T-helper 1 cell treated with Interleukin-12 subunit alpha and Interleukin-12 subunit beta and Interleukin-4 antibody, amounts not matched to agents 30 μg/mL and 1 μg/mL, for 36 hours (primary cell): ENCODE results near the gene EFCAB9.
"Not testable (repeated sequence)": the region's sequence is repeated elsewhere in the genome, so short reads cannot be mapped to it uniquely, and the experiment has no call there.

Source experiments
- H3K27ac Mint-ChIP-seq: one replicate; pipeline ENCODE4 v1.8.0; 2021; ENCODE audit warnings: mild to moderate bottlenecking, mixed read lengths
- H3K27me3 Mint-ChIP-seq: one replicate; pipeline ENCODE4 v1.8.0; 2021; ENCODE audit warnings: low read depth, mixed read lengths
- H3K36me3 Mint-ChIP-seq: one replicate; pipeline ENCODE4 v1.8.0; 2021; ENCODE audit warnings: low read depth, mixed read lengths
- H3K4me1 Mint-ChIP-seq: one replicate; pipeline ENCODE4 v1.8.0; 2021; ENCODE audit warnings: low read depth, mixed read lengths
- H3K4me3 Mint-ChIP-seq: one replicate; pipeline ENCODE4 v1.8.0; 2021; ENCODE audit warnings: mild to moderate bottlenecking, moderate library complexity, mixed read lengths
- H3K9me3 Mint-ChIP-seq: one replicate; pipeline ENCODE4 v1.8.0; 2021; ENCODE audit warnings: mixed read lengths

Gene EFCAB9

GRCh38 chr5:172188033-172188892 lies 5.7 kb upstream of the EFCAB9 start, which contains the start of gene STK10:
Gene STK10 (minus strand): TSS chr5:172188224. CDS start chr5:172188042, 182 bp downstream.
- Mint-ChIP-seq H3K27ac (peak within 1 kb of the TSS; percentile 95), H3K4me3 (peak within 1 kb of the TSS; percentile 97), H3K9me3 (no peaks in the 10 kb centered on the region), H3K36me3 (peaks cover 26% of the 10 kb centered on the region), H3K4me1 (peaks cover 24% of the 10 kb centered on the region), H3K27me3 (peaks cover 10% of the 10 kb centered on the region)

- H3K4me3 Mint-ChIP-seq = no peak overlapping the region
- no peaks in the 10 kb centered on the region for H3K9me3 Mint-ChIP-seq
- H3K27me3 Mint-ChIP-seq = peaks cover 16% of the 10 kb centered on the region
- peaks cover 24% of the 10 kb centered on the region for H3K36me3 Mint-ChIP-seq
- peaks cover 19% of the 10 kb centered on the region for H3K4me1 Mint-ChIP-seq
- H3K27ac Mint-ChIP-seq = no peak overlapping the region
Measured at GRCh38 chr5:172188893-172189692, 4.9 kb upstream of the EFCAB9 start.

- Mint-ChIP-seq H3K27ac (no peak overlapping the region), H3K4me1 (peaks cover 15% of the 10 kb centered on the region), H3K36me3 (peaks cover 23% of the 10 kb centered on the region), H3K9me3 (no peaks in the 10 kb centered on the region), H3K4me3 (no peak overlapping the region), H3K27me3 (peaks cover 17% of the 10 kb centered on the region)
Measured at GRCh38 chr5:172189693-172190296, 4.2 kb upstream of the EFCAB9 start.

- H3K4me3 Mint-ChIP-seq = no peak overlapping the region
- H3K9me3 Mint-ChIP-seq = no peaks in the 10 kb centered on the region
- no peaks in the 10 kb centered on the region for H3K4me1 Mint-ChIP-seq
- H3K36me3 Mint-ChIP-seq = no peaks in the 10 kb centered on the region
- H3K27ac Mint-ChIP-seq = no peak overlapping the region
- peaks cover 20% of the 10 kb centered on the region for H3K27me3 Mint-ChIP-seq
Measured at GRCh38 chr5:172194985-172195774, 1.2 kb downstream of the EFCAB9 start.

- H3K27me3 Mint-ChIP-seq = peaks cover 15% of the 10 kb centered on the region
- H3K9me3 Mint-ChIP-seq, H3K27ac Mint-ChIP-seq, H3K4me3 Mint-ChIP-seq, H3K36me3 Mint-ChIP-seq, H3K4me1 Mint-ChIP-seq: not testable (repeated sequence)
Measured at GRCh38 chr5:172197775-172198174, 3.8 kb downstream of the EFCAB9 start.

- Mint-ChIP-seq H3K36me3 (no peaks in the 10 kb centered on the region), H3K27ac (no peak overlapping the region), H3K4me3 (no peak overlapping the region), H3K9me3 (no peaks in the 10 kb centered on the region), H3K4me1 (no peaks in the 10 kb centered on the region), H3K27me3 (peaks cover 8% of the 10 kb centered on the region)
Measured at GRCh38 chr5:172199446-172199845, 5.5 kb downstream of the EFCAB9 start.

GRCh38 chr5:172200476-172200875 lies 6.5 kb downstream of the EFCAB9 start:
- Mint-ChIP-seq H3K4me1 (no peaks in the 10 kb centered on the region), H3K36me3 (no peaks in the 10 kb centered on the region), H3K9me3 (no peaks in the 10 kb centered on the region), H3K27me3 (peaks cover 8% of the 10 kb centered on the region), H3K27ac (no peak overlapping the region), H3K4me3 (no peak overlapping the region)

- not testable (repeated sequence) for H3K4me3 Mint-ChIP-seq, H3K4me1 Mint-ChIP-seq, H3K9me3 Mint-ChIP-seq, H3K27me3 Mint-ChIP-seq, H3K36me3 Mint-ChIP-seq, H3K27ac Mint-ChIP-seq
Measured at GRCh38 chr5:172205984-172206383, 12.0 kb downstream of the EFCAB9 start.

- Mint-ChIP-seq H3K27me3 (peaks cover 4% of the 10 kb centered on the region), H3K4me3 (no peak overlapping the region), H3K4me1 (peaks cover 4% of the 10 kb centered on the region), H3K36me3 (peaks cover 7% of the 10 kb centered on the region), H3K9me3 (no peaks in the 10 kb centered on the region), H3K27ac (no peak overlapping the region)
Measured at GRCh38 chr5:172207511-172207910, 13.5 kb downstream of the EFCAB9 start.

- Mint-ChIP-seq H3K27me3 (peaks cover 4% of the 10 kb centered on the region), H3K4me1 (peaks cover 4% of the 10 kb centered on the region), H3K9me3 (no peaks in the 10 kb centered on the region), H3K27ac (no peak overlapping the region), H3K4me3 (no peak overlapping the region), H3K36me3 (peaks cover 7% of the 10 kb centered on the region)
Measured at GRCh38 chr5:172209714-172210113, 15.7 kb downstream of the EFCAB9 start.

- H3K27ac Mint-ChIP-seq = no peak overlapping the region
- peaks cover 10% of the 10 kb centered on the region for H3K4me1 Mint-ChIP-seq
- H3K36me3 Mint-ChIP-seq = peaks cover 8% of the 10 kb centered on the region
- no peak overlapping the region for H3K4me3 Mint-ChIP-seq
- peaks cover 4% of the 10 kb centered on the region for H3K27me3 Mint-ChIP-seq
- no peaks in the 10 kb centered on the region for H3K9me3 Mint-ChIP-seq
Measured at GRCh38 chr5:172211676-172212075, 17.7 kb downstream of the EFCAB9 start.

GRCh38 chr5:172213126-172213525 lies 19.2 kb downstream of the EFCAB9 start:
- Mint-ChIP-seq H3K9me3 (peaks cover 6% of the 10 kb centered on the region), H3K36me3 (peaks cover 14% of the 10 kb centered on the region), H3K27ac (no peak overlapping the region), H3K27me3 (no peaks in the 10 kb centered on the region), H3K4me1 (peaks cover 13% of the 10 kb centered on the region), H3K4me3 (no peak overlapping the region)

GRCh38 chr5:172216345-172216744 lies 22.4 kb downstream of the EFCAB9 start:
- Mint-ChIP-seq H3K27ac (no peak overlapping the region), H3K9me3 (peaks cover 14% of the 10 kb centered on the region), H3K4me3 (no peak overlapping the region), H3K36me3 (peaks cover 27% of the 10 kb centered on the region), H3K27me3 (no peaks in the 10 kb centered on the region), H3K4me1 (peaks cover 13% of the 10 kb centered on the region)

- H3K27ac Mint-ChIP-seq = no peak overlapping the region
- peaks cover 37% of the 10 kb centered on the region for H3K36me3 Mint-ChIP-seq
- peaks cover 21% of the 10 kb centered on the region for H3K4me1 Mint-ChIP-seq
- H3K9me3 Mint-ChIP-seq = peaks cover 20% of the 10 kb centered on the region
- H3K4me3 Mint-ChIP-seq = no peak overlapping the region
- H3K27me3 Mint-ChIP-seq = no peaks in the 10 kb centered on the region
Measured at GRCh38 chr5:172219296-172219695, 25.3 kb downstream of the EFCAB9 start.
